Cardiac fibroblast (primary cell): Measurements from ENCODE around the gene ADAMTS14.
A peak's percentile ranks its signal among the peaks of the same experiment; 100 is the strongest.

Source experiments
- DNase-seq, 2 donors: peaks; one replicate each; pipeline versions ENCODE4 v3.0.0 to v3.0.0-alpha.2; 2010; ENCODE audit warnings: low read depth in 2 of 2
- H3K4me3 ChIP-seq, 2 donors: replicated peaks in 1 of 2; 1 replicate in 1 of 2; 2 replicates in 1 of 2; pipeline ENCODE4 v1.5.1; 2011; ENCODE audit warnings: low read depth in 2 of 2, low read length in 2 of 2, mild to moderate bottlenecking in 2 of 2, moderate library complexity in 1 of 2
- CTCF ChIP-seq: IDR thresholded peaks from one replicate; pipeline ENCODE4 v1.5.1; 2011; ENCODE audit warnings: low read depth, mild to moderate bottlenecking, low read length, inconsistent platforms

Gene ADAMTS14

DNA sequence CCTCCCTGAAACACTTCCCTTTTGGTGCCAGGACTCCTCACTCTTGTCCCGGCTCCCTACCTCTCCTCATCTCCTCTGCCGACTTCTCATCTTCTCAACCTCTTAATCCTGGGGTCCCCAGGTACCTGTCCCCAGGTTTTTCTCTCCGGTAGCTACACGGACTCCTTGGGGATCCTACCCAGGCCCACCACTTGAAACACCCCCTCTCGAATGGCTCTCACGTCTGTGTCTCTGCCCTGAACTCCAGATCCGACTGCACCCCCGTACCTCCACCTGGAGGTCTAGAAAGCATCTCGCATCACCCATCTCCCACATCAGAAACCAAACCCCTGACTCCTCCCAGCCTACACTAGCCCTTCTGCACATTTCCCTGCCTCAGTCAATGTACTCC, 108.1 kb downstream of the ADAMTS14 start:
- DNase-seq, result no peak

GRCh38 chr10:70780772-70781171, 108.5 kb downstream of the ADAMTS14 start:
- no peak for TF ChIP-seq CTCF
- no peak overlapping the region for H3K4me3 ChIP-seq
- no peak for DNase-seq

More for the DNA sequence above, 108.1 kb downstream of the ADAMTS14 start:
- no peak overlapping the region for H3K4me3 ChIP-seq
- no peak for TF ChIP-seq CTCF

DNA sequence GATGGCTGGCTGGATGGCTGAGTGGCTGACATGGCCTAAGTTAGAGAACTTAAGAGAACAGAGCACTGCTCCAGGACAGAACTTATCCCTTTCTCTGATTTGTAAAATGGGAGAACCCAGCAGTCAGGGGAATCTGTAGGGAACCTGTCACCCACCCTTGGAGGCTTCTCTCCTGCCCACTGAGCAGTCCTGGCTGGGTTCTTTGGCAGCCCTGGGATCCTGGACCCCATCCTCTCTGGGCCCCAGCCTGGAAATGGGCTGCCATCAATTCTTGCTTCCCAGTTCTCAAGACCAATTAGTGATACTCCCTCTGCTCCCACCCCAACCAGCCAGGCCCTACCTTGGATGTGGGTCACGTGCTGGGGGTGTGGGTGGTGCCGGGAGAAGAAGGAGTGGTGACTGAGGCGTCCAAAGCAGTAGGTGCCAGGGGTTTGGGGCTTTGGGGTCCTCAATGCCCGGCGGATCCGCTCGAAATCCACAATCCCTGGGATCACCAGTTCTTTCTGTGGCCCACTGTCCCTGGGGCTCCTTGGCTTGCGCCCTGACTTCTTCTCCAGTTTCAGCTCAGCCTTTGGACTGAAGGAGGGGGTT, 109.2 kb downstream of the ADAMTS14 start:
- H3K4me3 ChIP-seq, result no peak overlapping the region
- DNase-seq, result no peak
- no peak for TF ChIP-seq CTCF

DNA sequence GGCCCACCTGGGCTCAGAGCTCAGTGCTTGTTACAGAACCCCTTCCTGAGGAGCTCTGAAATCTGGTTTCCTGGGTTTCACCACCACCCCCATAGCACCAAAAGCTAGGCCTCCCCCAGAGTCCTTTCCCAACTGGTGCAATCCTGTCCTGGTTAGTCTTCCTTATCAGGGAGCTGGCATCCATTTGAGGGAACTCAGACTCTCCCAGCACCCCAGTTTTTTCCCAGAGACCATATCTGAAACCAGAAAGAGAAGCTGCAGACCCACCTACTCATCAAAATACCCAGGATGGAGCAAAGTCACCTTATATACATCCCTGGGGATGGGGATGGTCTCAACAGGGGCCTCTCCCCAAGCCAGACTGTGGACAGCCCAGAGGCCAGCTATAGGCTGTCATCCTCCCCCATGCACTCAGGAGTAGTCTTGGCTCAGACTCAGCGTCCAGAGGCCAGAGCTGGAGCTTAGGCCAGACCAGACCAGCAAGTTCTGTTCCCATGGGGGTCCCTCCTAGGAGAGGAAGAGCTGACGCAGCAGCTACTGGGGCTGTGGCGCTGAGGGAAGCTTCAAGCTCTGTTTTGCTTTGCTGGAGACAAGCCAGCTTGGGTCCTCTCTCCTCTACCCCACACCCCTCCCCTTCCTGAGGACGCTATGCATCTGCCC, 109.9 kb downstream of the ADAMTS14 start:
- DNase-seq, result peak; percentile 13 to 24
- TF ChIP-seq CTCF, result no peak

GRCh38 chr10:70782746-70783680, 110.7 kb downstream of the ADAMTS14 start:
- H3K4me3 ChIP-seq, result no peak overlapping the region
- no peak for DNase-seq
- no peak for TF ChIP-seq CTCF

More for the DNA sequence above, 109.9 kb downstream of the ADAMTS14 start:
- no peak overlapping the region for H3K4me3 ChIP-seq

DNA sequence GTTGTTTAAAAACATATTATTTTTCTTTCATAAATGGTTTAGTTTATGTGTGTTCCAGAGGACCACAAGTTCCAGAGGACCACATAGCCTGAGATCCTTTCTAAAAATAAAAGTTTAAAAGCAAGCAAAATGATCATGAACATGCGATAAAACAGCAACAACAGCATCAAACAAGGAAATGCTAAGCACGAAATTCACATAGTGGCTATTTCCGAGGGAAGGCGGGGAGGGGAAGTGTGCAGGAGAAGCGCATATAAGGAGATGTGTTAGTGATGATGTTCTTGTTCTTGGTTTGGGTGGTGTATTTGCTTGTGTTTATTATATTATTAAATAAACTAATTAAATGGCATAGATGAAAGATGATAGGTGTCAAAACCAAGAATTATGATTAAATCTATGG, 111.7 kb downstream of the ADAMTS14 start:
- no peak for TF ChIP-seq CTCF
- no peak overlapping the region for H3K4me3 ChIP-seq
- DNase-seq, result no peak
